ENCODE results near the gene GASK1A. TPM values are rescaled to one million over a fixed set of nuclear protein-coding genes. Genes with fewer than 3 reads are reported as not detected.

GASK1A gene
- total RNA-seq, 6 experiments from 2014 or later, result 5.5 to 17.5 (median 10.5) TPM

DNA sequence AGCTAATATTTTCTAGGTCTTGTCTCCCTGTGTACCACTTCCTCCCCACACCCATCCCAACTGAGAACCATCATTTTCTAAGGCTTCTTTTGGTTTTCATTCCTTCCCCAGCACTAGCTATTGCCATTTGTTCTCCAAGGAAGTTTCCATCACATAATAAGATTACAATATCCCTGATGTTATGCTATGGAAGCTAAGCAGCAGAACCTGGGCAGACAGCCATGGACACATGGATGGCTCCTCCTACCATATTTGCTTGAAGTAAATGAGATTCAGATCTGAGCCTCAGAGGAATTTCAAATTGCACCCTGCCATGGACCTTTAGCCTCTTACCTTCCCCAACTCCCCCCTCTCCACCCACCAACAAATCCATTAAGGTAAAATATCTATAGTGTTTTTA, 31.5 kb downstream of the GASK1A start:
- ATAC-seq (no peak), DNase-seq (no peak)
- intact Hi-C loops (cut with DNase I), result no loop called here
- Histone ChIP-seq H3K4me1 (no peaks in the 10 kb centered on the region), H3K4me3 (no peak overlapping the region), H3K27me3 (no peaks in the 10 kb centered on the region), H3K27ac (no peak overlapping the region), H3K9me3 (no peaks in the 10 kb centered on the region), H3K36me3 (no peaks in the 10 kb centered on the region)
- TF ChIP-seq, protein P1, sequence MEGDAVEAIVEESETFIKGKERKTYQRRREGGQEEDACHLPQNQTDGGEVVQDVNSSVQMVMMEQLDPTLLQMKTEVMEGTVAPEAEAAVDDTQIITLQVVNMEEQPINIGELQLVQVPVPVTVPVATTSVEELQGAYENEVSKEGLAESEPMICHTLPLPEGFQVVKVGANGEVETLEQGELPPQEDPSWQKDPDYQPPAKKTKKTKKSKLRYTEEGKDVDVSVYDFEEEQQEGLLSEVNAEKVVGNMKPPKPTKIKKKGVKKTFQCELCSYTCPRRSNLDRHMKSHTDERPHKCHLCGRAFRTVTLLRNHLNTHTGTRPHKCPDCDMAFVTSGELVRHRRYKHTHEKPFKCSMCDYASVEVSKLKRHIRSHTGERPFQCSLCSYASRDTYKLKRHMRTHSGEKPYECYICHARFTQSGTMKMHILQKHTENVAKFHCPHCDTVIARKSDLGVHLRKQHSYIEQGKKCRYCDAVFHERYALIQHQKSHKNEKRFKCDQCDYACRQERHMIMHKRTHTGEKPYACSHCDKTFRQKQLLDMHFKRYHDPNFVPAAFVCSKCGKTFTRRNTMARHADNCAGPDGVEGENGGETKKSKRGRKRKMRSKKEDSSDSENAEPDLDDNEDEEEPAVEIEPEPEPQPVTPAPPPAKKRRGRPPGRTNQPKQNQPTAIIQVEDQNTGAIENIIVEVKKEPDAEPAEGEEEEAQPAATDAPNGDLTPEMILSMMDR (IDR thresholded peaks at IDR 0.05), result no peak
- TF ChIP-seq POLR2A (IDR thresholded peaks at IDR 0.05), result no peak

DNA sequence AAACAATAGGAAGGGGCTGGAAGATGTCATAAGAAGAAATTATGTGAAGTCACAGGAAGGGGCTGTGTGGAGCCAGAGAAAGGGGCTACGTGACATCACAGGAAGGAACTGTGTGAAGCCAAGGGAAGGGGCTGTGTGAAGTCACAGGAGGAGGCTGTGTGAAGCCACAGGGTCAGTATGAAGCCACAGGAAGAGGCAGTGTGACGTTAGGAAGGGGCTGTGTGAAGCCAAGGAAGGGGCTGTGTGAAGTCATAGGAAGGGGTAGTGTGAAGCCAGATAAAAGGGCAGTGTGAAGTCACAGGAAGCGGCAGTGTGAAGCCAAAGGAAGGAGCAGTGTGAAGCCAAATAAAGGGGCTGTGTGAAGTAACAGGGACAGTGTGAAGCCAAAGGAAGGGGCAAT, 32.5 kb downstream of the GASK1A start:
- Histone ChIP-seq H3K27me3 (no peaks in the 10 kb centered on the region), H3K9me3 (no peaks in the 10 kb centered on the region), H3K4me1 (no peaks in the 10 kb centered on the region), H3K27ac (no peak overlapping the region), H3K4me3 (no peak overlapping the region), H3K36me3 (no peaks in the 10 kb centered on the region)
- intact Hi-C loops (cut with DNase I), result no loop called here
- no peak for ATAC-seq
- TF ChIP-seq POLR2A (IDR thresholded peaks at IDR 0.05), result no peak
- TF ChIP-seq, protein P1 (IDR thresholded peaks at IDR 0.05), result no peak
- 67% methylated on average over 3 of the region's 3 CpGs for WGBS (ENCODE audit: insufficient coverage, low coverage, low lambda C conversion rate, missing lambda C conversion rate)
- DNase-seq, result no peak

DNA sequence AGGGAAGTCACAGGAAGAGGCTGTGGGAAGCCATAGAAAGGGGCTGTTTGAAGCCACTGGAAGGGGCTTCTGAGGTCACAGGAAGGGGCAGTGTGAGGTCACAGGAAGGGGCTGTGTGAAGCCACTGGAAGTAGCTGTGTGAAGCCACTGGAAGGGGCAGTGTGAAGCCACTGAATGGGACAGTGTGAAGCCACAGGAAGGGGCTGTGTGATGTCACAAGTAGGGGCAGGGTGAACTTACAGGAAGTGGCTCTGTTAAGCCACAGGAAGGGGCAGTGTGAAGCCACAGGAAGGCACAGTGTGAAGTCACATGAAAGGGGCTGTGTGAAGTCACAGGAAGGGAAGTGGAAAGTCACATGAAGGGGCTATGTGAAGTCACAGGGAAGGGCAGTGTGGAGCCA, 33.1 kb downstream of the GASK1A start:
- intact Hi-C loops (cut with DNase I), result no loop called here
- ATAC-seq (no peak), DNase-seq (no peak)
- no peaks in the 10 kb centered on the region for H3K4me1 ChIP-seq
- H3K27ac ChIP-seq, result no peak overlapping the region
- H3K36me3 ChIP-seq, result no peaks in the 10 kb centered on the region
- H3K9me3 ChIP-seq, result no peaks in the 10 kb centered on the region
- TF ChIP-seq, protein P1 (IDR thresholded peaks at IDR 0.05), result no peak
- no peaks in the 10 kb centered on the region for H3K27me3 ChIP-seq
- no peak overlapping the region for H3K4me3 ChIP-seq

DNA sequence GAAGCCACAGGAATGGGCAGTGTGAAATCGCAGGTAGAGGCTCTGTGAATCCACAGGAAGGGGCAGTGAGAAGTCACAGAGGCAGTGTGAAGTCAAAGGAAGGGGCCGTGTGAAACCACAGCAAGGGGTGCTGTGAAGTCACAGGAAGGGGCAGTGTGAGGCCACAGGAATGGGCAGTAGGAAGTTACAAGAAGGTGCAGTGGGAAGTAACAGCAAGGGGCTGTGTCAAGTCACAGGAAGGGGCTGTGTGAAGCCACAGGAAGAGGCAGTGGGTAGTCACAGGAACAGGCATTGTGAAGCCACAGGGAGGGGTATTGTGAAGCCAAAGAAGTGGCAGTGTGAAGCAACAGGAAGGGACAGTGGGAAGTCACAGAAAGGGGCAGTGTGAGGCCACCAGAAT, 34.1 kb downstream of the GASK1A start:
- ATAC-seq (no peak), DNase-seq (no peak)
- no peak overlapping the region for H3K27ac ChIP-seq
- H3K4me3 ChIP-seq, result no peak overlapping the region
- H3K36me3 ChIP-seq, result no peaks in the 10 kb centered on the region
- 85% methylated on average over 2 of the region's 2 CpGs for WGBS (ENCODE audit: insufficient coverage, low coverage, low lambda C conversion rate, missing lambda C conversion rate)
- no peaks in the 10 kb centered on the region for H3K4me1 ChIP-seq
- TF ChIP-seq, protein P1 (IDR thresholded peaks at IDR 0.05), result no peak
- TF ChIP-seq POLR2A (IDR thresholded peaks at IDR 0.05), result no peak
- intact Hi-C loops (cut with DNase I), result no loop called here
- H3K27me3 ChIP-seq, result no peaks in the 10 kb centered on the region
- H3K9me3 ChIP-seq, result no peaks in the 10 kb centered on the region

DNA sequence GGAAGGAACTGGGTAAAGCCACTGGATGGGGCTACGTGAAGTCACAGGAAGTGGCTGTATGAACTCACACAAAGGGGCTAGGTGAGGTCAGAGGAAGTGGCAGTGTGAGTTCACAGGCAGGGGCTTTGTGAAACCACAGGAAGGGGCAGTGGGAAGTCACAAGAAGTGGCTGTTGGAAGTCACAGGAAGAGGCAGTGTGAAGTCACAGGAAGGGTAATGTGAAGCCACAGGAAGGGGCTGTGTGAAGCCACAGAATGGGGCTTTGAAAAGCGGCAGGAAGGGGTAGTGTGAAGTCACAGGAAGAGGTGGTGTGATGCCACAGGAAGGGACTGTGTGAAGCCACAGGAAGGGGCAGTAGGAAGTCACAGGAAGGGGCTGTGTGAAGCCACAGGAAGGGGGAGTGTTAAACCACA, 34.6 kb downstream of the GASK1A start:
- no peaks in the 10 kb centered on the region for H3K36me3 ChIP-seq
- TF ChIP-seq, protein P1 (IDR thresholded peaks at IDR 0.05), result no peak
- TF ChIP-seq POLR2A (IDR thresholded peaks at IDR 0.05), result no peak
- no peak overlapping the region for H3K4me3 ChIP-seq
- no peaks in the 10 kb centered on the region for H3K9me3 ChIP-seq
- ATAC-seq, result no peak
- no peaks in the 10 kb centered on the region for H3K27me3 ChIP-seq
- WGBS (ENCODE audit: insufficient coverage, low coverage, low lambda C conversion rate, missing lambda C conversion rate), result 47% methylated on average over 2 of the region's 2 CpGs
- no peak for DNase-seq
- H3K4me1 ChIP-seq, result peaks cover 0 to 2% (median 0%) of the 10 kb centered on the region in 4 donors
- intact Hi-C loops (cut with DNase I), result no loop called here
- no peak overlapping the region for H3K27ac ChIP-seq
